NCI-H146 (cell line): ENCODE measurements around the gene NHERF2.
"Not testable (repeated sequence)": the region's sequence is repeated elsewhere in the genome, so short reads cannot be mapped to it uniquely, and the experiment has no call there.

ENCODE experiments used
- DNase-seq: peaks from one replicate; lab custom pipeline; 2025; lab: John Stamatoyannopoulos, UW

NHERF2 gene

DNA sequence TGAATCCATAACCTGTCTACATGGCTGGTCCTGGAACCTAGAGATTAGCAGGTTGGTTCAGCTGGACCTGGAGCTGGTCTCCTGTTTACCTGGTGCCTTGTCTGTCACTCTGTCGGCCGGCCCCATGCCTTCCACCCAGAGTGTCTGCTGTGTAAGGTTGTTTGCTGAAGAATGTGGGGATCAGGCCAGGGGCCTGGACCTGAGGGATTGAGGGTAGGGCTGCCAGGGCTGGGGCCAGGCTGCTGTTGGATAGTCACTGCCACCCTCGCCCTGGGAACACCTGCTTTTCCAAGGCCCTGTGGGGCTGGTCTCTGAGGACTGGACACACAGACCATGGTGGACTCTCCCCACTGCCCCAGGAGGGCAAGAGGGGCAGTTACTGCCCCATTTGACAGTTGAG lies 1.4 kb downstream of the NHERF2 start:
- no peak for DNase-seq

DNA sequence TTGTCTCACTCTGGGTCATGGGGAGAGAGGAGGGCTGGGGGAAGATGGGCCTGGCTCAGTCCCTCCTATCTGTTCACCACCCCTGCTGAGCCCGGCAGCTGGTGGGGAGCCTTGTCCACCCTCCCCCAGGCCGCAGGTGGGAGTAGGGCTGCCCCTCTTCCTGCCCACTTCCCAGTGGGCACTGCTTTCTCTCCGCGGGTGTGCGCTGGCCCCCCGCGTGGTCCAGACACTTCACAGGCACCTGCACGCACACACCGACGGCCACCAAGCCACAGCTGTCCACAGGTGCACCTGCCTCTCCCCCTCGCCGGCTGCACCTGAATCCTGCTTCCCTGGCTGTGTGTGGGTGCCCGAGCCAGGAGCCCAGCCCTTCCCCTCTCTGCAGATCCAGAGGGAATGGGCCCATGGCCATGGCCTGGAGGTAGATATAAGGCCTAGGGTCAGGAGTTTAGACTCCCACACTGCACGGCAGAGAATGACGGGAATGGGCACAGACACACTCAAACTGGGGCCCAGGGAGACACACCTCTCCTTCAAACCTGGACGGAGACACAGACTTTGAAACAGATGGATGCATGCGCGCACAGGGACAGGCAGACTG lies 2.0 kb downstream of the NHERF2 start:
- DNase-seq = peak; percentile 93

DNA sequence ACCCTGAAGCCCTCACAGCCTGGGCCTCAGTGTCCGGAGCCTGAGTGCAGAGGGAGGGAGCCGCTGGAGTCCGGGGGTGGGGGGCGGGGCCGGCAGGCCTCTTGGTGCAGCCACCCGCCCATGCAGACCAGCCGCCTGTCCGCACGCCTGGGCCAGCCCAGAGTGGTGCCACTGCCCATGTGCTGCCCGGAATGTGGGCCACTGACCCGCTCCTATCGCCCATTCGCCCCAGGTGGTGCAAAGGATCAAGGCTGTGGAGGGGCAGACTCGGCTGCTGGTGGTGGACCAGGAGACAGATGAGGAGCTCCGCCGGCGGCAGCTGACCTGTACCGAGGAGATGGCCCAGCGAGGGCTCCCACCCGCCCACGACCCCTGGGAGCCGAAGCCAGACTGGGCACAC lies 2.6 kb downstream of the NHERF2 start:
- no peak for DNase-seq

DNA sequence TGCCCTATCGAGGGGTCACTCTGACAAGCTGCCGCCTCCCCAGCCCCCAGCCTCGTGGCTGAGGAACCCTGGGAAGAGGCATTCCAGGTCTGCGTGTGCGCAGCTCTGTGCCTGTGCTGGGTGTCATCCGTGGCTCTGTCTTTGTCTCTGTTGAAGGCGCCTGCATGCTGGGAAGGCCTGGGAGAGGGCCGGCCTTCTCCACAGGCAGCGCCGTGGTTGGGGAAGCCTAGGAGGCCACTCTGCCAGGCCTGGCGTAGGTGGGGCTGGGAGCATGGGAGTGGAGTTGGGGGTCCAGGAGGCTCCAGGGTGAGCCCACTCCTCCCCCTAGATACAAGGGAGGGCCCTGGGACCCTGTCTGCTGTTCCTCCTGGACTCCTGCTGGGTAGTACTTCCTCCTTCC lies 3.3 kb downstream of the NHERF2 start:
- DNase-seq = no peak

DNA sequence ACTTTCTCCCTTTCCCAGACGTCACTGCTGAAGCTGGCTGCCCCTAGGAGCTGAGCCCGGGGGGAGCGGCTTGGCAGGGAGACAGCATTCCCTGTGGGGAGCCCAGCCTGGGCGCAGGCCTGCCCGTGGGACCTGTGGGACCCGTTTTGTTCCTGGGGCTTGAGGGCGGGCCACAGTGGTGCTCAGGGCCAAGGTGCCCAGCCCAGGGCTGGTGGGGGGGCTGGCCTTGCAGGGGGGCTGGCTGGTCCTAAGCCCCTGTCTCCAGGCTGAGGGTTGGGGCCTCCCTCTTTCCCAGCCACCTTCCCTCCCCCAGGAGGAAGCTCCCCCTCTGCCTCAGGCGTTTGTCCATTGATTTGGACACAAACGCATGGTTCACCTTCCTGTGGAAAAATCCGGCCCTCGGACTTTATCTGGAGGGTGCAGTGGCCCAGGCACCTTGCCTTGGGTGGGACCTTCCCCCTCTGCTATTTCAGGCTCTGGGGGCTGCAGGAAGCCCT lies 4.4 kb downstream of the NHERF2 start:
- DNase-seq = no peak

DNA sequence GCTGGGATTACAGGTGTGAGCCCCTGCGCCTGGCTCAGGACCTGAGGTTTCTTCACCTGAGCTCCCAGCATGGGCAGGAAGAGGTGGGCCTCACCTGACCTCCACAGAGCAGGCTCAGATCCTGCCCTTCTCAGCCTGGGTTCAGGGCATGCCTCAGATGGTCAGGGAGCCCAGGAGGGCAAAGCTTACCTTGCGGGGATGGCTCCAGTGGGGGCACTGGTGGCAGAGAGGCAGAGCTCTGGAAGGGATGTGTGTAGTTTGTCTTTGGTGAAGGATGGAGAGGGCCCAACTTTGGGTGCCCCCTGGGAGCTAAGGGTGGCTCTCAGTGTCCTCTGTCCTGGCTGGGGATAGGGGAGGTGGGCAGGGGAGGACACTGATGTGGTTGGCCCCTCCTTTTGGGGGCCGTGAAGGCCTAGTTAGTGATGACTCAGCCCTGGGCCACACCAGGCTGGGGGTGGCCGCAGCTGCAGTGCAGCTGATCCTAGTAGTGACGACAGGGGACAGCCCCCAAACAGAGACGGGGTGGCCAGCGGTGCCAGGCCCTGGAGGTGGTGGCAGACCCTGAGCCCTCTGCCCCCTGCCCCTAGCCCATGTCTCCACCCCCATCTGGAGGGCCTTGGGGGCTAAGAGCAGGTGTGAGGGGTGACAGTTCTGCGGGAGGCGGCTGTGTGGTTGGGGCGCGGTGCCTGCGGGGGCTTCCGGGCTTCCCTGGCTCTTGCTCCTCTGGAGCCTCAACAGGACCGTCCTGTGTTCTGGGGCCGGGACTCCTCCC lies 5.8 kb downstream of the NHERF2 start:
- DNase-seq = no peak

DNA sequence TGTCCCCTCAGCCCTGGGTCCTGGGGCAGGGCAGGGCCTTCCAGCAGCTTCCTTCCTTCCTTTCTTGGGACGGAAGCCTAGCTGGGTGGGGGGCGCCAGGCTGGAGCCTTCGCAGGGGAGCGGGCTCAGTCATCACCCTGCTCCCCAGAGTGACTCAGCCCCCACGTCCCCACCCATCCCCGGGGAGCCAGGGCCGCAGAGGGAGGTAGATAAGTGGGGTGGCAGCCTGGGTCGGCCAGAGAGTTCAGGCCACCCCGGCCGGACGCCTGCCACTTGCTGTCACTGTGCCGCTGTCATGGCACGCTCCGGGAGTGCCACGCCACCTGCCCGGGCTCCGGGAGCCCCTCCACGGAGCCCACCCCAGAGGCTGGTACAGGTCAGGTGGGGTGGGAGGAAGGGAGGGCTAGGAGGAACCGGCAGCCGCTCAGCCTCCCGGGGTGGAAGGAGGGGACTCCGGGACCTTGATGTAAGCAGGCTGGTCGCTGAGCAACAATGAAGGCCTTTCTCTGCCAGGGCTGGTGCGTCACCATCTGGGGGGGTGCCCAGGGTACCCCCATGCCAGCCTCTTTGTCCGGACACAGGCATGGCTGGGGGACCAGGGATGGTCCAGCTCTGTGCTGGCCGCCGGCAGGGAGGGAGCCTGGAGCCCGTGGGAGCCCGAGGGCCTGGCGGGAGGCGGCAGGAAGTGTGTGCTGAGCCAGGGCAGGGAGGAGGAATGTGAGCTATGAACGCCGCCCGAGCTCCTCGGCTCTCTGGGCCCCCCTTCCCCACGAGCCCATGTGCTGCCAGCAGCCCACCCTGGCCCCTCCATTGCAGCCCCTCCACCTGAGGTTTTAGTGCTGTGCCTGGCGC lies 6.6 kb downstream of the NHERF2 start:
- no peak for DNase-seq

DNA sequence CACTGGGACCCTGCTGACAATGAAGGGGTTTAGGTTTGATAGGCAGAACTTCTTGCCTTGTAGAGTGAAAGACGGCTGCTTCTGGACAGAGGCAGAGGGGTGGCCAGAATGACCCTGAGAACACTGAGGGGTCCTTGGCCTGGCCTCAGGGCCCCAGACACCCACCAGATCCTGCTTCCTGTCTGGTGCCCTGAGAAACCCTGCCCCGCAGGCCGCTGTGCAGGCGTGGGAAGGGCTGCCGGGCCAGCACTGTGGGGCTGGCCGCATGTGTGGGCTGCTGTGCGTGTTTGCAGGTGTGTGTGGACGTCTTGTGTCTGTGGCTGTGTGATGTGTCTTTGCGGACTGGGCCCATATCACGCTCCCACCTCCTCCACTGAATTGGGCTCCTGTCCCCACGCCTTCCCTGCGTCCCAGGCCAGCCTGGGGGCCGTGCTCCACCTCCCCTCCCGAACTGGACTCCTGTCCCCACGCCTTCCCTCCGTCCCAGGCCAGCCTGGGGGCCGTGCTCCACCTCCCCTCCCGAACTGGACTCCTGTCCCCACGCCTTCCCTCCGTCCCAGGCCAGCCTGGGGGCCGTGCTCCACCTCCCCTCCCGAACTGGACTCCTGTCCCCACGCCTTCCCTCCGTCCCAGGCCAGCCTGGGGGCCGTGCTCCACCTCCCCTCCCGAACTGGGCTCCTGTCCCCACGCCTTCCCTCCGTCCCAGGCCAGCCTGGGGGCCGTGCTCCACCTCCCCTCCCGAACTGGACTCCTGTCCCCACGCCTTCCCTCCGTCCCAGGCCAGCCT lies 7.4 kb downstream of the NHERF2 start:
- not testable (repeated sequence) for DNase-seq

DNA sequence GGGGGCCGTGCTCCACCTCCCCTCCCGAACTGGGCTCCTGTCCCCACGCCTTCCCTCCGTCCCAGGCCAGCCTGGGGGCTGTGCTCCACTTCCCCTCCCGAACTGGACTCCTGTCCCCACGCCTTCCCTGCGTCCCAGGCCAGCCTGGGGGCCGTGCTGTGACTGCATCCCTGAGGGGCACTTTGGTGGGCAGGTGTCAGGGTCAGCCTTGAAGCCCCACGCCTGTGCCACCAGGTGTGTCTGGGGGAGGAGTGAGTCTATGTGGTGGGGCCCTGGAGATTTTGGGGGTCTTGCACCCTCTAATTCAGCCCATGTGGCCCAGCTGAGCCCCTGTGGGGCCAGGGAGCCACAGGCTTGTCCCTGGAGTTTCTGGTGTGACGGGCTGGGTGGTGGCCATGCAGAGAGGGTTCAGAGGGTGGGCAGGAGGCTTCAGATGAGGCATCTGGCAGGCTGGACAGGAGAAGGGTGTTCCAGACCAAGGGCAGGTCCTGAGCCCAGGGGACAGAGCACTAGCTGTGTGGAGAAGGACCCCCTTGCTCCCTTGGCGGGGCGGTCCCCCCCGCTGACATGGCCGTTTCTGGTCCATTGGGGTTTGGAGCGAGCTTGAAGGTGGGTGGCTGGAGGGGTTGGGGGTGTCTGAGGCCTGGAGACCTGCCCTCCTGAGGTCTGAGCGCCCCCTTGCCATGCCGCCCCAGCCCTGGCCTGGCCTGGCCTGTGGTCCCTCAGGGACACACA lies 8.2 kb downstream of the NHERF2 start:
- no peak for DNase-seq

DNA sequence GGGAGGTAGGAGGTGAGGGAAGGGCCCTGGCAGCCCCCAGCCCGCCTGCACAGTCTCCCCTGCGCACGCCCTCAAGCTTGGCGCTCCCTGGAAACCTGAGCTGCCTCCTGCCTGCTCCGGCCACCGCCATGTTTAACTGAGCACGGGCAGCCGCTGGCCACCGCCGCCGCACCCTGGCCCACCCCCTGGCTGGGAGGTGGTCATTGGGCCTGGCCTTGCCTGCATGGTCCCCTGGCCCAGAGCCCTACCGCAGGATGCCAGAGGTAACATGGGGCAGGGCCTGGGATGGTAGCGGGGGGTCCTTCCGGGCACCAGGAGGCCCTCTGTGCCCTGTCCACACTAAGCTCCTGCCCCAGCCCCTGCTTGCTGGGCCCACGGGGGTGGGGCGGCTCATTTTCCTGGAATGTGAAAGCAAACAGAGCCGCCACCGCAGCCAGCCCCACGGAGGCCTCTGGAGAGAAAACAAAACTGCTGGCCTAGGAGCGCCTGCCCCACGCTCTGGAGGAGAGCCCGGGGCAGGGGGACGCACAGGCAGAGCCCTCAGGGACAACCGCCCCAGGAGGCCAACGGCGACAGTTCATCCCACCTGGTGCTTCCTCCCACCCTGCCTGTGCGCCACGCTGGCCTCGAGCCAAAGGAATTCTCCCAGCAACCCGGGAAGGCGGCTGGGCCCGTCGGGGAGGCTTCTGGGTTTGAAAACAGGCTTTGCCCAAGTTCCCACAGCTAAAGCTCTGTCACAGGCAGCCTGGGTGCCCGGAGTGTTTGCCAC lies 8.9 kb downstream of the NHERF2 start:
- DNase-seq = peak; percentile 73

DNA sequence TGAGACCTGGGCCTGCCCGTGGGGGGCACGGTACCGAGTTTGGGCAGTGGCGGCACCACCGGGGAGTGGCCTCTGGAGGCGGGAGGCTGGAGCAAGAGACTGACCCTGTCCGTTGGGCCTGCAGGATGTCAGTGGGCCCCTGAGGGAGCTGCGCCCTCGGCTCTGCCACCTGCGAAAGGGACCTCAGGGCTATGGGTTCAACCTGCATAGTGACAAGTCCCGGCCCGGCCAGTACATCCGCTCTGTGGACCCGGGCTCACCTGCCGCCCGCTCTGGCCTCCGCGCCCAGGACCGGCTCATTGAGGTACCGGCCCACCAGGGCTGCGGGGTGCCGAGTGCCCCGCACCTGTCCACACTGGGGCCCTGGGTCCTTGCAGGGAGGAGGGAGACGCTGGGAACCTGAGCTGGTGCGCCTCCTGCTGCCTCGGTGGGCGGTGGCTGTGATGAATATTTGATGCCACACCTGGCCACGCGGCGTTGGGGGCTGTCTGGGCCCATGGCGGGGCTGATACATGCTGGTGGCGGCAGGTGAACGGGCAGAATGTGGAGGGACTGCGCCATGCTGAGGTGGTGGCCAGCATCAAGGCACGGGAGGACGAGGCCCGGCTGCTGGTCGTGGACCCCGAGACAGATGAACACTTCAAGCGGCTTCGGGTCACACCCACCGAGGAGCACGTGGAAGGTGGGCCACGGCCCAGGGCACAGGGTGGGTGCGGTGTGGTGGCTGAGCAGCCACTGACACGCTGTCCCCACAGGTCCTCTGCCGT lies 9.7 kb downstream of the NHERF2 start:
- DNase-seq = no peak

DNA sequence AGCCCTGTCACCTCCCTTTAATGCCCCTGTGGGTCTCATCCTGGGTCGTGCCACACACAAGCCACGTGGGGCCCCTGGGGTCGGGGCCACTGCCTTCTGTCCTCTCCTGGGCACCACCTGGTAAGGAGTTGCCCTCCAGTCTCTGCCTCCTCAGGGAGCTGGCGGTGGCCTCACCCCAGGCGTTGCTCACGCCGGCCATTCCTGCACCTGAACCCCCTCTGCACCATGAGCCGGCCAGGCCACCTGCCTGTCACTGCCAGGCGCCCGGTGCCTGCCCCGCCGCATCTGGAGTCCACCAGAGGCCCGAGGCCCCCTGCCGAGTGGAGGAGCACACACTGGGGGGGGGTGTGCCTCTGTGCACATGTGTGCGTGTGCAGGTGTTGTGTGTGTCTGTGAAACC lies 10.4 kb downstream of the NHERF2 start:
- no peak for DNase-seq

DNA sequence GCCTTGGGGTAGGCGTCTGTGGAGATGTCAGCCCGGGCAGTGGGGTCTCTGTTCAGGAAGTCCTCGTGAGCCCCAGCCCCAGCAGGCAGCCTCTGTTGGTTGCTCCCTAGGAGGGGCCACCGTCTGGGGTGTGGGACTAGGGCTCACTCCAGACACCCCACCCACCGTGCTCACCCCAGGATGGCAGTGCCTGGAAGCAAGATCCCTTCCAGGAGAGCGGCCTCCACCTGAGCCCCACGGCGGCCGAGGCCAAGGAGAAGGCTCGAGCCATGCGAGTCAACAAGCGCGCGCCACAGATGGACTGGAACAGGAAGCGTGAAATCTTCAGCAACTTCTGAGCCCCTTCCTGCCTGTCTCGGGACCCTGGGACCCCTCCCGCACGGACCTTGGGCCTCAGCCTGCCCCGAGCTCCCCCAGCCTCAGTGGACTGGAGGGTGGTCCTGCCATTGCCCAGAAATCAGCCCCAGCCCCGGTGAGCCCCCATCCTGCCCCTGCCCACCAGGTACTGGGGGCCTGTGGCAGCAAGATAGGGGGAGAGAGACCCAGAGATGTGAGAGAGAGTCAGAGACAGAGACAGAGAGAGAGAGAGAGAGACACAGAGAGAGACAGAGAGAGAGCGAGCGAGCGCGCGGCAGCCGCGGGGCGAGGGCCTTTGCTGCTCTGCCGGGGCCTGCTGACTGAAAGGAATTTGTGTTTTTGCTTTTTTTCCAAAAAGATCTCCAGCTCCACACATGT lies 11.1 kb downstream of the NHERF2 start:
- no peak for DNase-seq

DNA sequence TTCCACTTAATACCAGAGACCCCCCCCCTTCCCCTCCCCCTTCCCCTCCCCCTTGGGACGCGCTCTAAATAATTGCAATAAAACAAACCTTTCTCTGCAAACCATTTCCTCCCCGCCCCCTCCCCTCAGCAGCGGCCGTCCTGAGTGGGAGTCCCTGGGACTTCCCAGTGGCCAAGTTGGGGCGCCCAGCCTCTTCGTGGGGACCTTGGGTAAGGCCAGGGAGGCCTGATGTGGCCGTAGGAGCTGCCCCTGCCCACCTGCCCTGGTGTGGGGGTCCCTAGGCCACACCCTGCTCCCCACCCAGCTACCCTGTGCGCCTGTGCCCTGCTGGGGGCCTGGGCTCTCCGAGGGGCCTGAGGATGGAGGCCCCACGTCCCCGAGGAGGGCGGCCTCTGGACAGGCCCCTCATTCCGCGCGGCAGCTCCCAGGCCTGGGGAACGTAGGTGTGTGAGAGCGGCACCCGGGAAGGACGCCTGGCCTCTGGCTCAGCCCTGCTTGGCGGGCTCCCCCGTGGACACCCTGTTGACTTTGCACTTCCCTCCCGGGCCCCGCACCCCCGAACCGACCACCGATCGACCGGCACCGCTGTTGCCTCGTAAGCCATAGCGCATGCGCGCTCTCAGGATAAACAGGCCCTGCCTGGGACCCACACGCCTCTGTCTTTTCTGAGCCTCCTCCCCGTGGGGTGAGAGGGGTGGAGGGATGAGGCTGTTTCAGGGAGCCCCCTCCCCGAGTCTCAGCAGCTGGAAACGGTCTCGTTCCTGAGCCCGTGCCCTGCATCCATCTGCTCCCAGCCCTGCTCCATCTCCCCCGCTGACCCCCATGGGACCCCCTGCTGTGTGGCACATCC lies 11.9 kb downstream of the NHERF2 start:
- no peak for DNase-seq

DNA sequence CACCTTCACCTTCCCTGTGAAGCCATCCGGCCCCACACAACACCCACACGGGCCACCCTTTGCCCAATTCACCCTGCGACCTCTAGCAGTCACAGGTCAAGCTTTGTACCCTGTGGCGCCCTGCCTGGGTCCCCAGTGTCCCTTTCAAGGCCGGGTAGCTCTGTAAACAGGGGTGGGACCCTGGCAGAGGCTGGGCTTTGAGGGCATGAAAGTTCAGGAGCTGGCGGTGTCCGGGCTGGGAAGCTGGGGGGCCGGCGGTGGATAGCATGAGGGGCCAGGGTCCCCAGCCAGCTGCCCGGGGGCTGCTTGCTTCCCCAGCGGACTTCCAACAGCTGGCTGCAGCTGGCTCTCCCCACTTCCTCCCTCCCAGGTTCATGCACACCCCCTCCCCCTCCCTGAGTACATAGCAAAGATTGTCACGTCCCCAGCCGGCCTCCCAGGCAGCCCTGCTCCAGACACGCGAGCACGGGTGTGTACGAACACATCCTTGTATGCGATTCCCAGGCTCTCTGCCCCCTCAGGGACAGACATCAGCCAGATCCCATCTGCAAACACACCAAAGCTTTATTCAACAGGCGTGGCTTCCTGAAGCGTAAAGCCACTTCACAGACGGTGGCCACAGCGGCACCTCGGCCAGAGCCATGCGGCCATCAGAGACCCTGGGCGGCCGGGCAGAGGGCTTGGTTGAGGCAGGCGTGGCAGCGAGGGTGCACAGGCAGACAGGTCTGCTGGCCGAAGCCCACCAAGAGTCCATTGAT lies 12.8 kb downstream of the NHERF2 start:
- DNase-seq = no peak

DNA sequence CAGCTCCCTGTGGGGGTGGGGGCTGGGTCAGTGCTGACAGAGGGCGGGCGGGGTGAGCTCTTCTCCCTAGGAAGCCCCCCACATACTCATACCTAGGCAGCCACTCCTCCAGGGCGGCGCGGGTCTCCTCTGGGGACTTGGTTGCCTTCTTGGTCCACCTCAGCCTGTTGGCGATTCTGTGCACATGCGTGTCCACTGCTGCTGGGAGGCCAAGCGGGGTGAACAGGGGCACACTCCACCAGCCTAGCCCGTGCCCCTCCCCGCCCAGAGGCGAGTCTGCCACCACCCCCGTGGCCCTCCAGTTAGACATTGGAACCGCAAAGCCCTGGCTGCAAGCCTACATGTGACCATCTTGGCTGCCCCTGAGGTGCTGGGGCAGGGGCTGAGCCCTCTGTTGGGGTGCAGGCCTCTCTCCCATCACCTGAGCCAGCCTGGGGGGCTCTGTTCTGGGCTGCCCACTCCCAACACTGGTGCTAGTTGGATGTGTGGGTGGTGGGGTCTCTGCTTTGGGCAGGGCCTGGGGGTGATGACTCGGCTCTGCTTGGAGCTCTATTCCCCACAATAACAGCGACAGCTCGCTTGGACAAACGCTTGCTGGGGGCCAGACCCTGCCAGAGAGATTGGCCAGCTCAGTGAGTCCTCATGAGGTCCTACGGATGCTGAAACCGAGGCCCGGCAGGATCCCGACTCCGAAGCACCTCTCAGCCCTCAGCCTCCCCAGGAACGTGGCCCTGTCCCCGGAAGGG lies 13.5 kb downstream of the NHERF2 start:
- no peak for DNase-seq
